ENCODE measurements around the gene SLC47A2. TPM values are rescaled to one million over a fixed set of nuclear protein-coding genes. Genes with fewer than 3 reads are reported as not detected.

SLC47A2 gene
- total and polyA plus RNA-seq, 8 donors, result not detected

GRCh38 chr17:19717031-19717360, 612 bp upstream of the SLC47A2 start:
- no peaks in the 10 kb centered on the region for H3K4me1 ChIP-seq

DNA sequence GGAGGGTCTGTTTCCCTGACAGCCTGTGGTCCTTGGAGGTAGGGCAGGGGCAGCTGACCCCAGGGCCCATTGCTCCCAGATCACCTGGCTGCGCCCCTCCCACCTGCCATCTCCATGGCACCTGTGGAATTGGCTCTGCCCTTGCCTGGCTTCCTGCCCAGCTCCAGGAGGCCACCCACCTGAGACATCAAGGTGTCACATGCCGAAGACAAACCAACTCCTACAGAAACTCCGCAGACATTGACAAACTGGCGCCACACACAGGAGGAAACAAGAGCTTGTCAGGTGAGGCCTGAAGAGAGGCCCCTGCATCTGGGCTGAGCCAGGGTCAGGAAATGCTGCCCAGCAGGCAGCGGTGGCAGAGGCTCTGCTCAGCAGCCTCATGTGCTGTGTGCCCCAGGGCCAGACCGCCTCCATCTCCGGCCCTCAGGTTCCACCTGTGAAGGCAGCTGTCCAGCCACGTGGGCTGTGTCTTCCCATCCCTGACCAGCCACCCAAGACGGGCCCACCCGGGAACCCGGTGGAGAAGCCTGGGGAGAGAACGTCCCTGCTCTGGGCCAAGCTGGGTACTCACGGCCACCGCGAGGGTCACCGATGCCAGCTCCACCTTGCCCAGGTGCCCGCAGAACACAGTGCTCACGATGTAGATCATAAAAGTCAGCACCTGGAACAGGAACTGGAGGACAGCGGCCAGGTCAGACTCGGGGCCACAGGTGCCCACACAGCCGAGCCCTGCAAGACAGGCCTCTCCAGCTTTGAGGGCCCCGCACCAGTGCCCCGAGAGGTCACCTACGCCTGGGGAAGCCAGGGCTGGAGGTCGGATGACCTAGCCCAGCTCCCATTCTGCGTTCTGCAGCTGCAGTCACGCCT, 1.6 kb downstream of the SLC47A2 start:
- intact Hi-C loops (cut with DNase I), result no loop called here
- ATAC-seq (peak; percentile 13 to 67 (median 48)), DNase-seq (peak in 5 of 6 donors; percentile 21 to 69 (median 57)), FAIRE-seq (no peak)
- Histone ChIP-seq H3K36me3 (no peaks in the 10 kb centered on the region), H3K27me3 (no peaks in the 10 kb centered on the region), H3K4me3 (no peak overlapping the region), H3K9me3 (no peaks in the 10 kb centered on the region), H3K4me1 (no peaks in the 10 kb centered on the region), H3K27ac (no peak overlapping the region)
- TF ChIP-seq, protein P1, sequence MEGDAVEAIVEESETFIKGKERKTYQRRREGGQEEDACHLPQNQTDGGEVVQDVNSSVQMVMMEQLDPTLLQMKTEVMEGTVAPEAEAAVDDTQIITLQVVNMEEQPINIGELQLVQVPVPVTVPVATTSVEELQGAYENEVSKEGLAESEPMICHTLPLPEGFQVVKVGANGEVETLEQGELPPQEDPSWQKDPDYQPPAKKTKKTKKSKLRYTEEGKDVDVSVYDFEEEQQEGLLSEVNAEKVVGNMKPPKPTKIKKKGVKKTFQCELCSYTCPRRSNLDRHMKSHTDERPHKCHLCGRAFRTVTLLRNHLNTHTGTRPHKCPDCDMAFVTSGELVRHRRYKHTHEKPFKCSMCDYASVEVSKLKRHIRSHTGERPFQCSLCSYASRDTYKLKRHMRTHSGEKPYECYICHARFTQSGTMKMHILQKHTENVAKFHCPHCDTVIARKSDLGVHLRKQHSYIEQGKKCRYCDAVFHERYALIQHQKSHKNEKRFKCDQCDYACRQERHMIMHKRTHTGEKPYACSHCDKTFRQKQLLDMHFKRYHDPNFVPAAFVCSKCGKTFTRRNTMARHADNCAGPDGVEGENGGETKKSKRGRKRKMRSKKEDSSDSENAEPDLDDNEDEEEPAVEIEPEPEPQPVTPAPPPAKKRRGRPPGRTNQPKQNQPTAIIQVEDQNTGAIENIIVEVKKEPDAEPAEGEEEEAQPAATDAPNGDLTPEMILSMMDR (IDR thresholded peaks at IDR 0.05), result no peak
- 81% methylated on average over 26 to 27 of the region's 27 CpGs for WGBS, 2 donors

More at GRCh38 chr17:19717031-19717360, 612 bp upstream of the SLC47A2 start:
- Histone ChIP-seq H3K27me3 (no peaks in the 10 kb centered on the region), H3K36me3 (no peaks in the 10 kb centered on the region), H3K4me3 (no peak overlapping the region), H3K27ac (no peak overlapping the region), H3K9me3 (no peaks in the 10 kb centered on the region)
- TF ChIP-seq, protein P1 (IDR thresholded peaks at IDR 0.05), result no peak
- ATAC-seq (no peak), DNase-seq (peak in 3 of 6 donors; percentile 9 to 53 (median 37)), FAIRE-seq (no peak)
- intact Hi-C loops (cut with DNase I), result no loop called here
- WGBS, 2 donors, result 78 to 87% methylated on average over 7 of the region's 7 CpGs

- intact Hi-C loops (cut with DNase I), result no loop called here
- no peaks in the 10 kb centered on the region for H3K9me3 ChIP-seq
- FAIRE-seq (no peak), DNase-seq (peak in 2 of 6 donors; percentile 45 to 52), ATAC-seq (no peak)
- 88 to 89% methylated on average over 27 to 28 of the region's 28 CpGs for WGBS, 2 donors
- H3K4me3 ChIP-seq, result no peak overlapping the region
- H3K27ac ChIP-seq, result no peak overlapping the region
- TF ChIP-seq, protein P1 (IDR thresholded peaks at IDR 0.05), result no peak
- H3K4me1 ChIP-seq, result no peaks in the 10 kb centered on the region
- H3K27me3 ChIP-seq, result no peaks in the 10 kb centered on the region
- no peaks in the 10 kb centered on the region for H3K36me3 ChIP-seq
Observed at GRCh38 chr17:19713901-19714361, 2.5 kb downstream of the SLC47A2 start.

GRCh38 chr17:19713462-19713861, 2.9 kb downstream of the SLC47A2 start:
- Histone ChIP-seq H3K27ac (no peak overlapping the region), H3K9me3 (no peaks in the 10 kb centered on the region), H3K4me1 (no peaks in the 10 kb centered on the region), H3K36me3 (no peaks in the 10 kb centered on the region), H3K27me3 (no peaks in the 10 kb centered on the region), H3K4me3 (no peak overlapping the region)
- DNase-seq, result peak in 1 of 6 donors; percentile 38
- ATAC-seq, result no peak
- WGBS, 2 donors, result 77 to 87% methylated on average over 16 of the region's 16 CpGs
- intact Hi-C loops (cut with DNase I), result no loop called here
- FAIRE-seq, result no peak
- TF ChIP-seq, protein P1 (IDR thresholded peaks at IDR 0.05), result no peak

DNA sequence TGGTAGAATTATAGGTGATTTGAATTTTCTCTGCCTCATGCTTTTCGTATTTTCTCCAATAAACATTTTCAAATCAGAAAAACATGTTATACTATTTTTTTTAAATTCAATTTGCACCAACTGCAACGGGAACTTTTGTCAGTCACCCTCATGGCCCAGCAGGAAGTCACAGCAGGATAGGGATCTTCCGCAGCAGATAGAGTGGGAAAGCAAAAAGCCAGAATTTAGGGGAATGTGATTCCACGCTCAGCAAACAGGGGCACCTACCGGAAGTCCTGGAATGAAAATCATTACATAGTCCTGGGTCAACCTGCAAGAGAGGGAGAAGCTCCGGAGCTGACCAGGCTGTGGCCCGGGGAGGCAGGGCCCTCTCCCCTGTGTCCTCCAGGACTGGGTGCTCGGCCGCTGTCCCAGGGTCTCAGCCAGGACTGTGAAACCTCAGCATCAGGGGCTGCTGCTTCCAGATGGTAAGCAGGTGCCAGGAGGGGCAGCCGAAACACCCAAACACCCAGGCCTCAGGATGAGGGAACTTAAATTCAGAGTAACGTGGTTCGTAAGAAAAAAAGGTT, 3.9 kb downstream of the SLC47A2 start:
- Histone ChIP-seq H3K4me1 (no peaks in the 10 kb centered on the region), H3K36me3 (no peaks in the 10 kb centered on the region), H3K9me3 (no peaks in the 10 kb centered on the region), H3K27me3 (no peaks in the 10 kb centered on the region), H3K27ac (no peak overlapping the region), H3K4me3 (no peak overlapping the region)
- FAIRE-seq (no peak), ATAC-seq (no peak), DNase-seq (no peak)
- intact Hi-C loops (cut with DNase I), result no loop called here
- TF ChIP-seq, protein P1 (IDR thresholded peaks at IDR 0.05), result no peak
- WGBS, 2 donors, result 81 to 83% methylated on average over 12 of the region's 12 CpGs

Data from pancreas (tissue), 10 donors.